ENCODE data around the gene VPS39.

- TF ChIP-seq CTCF (optimal IDR thresholded peaks at IDR 0.05 in 1 of 3, IDR thresholded peaks at IDR 0.05 in 1 of 3, conservative IDR thresholded peaks at IDR 0.05 in 1 of 3; ENCODE audit: extremely low read depth in 1 of 3, insufficient read depth in 2 of 3, low read length in 3 of 3) = no peak
- TF ChIP-seq EZH2 (IDR thresholded peaks at IDR 0.05; ENCODE audit: low read length) = no peak
These were observed 55.7 kb downstream of the VPS39 start for GRCh38 chr15:42152196-42152920.
